Transverse colon (tissue), 4 donors: Measurements from ENCODE around the gene ERP27. TPM values are rescaled to one million over a fixed set of nuclear protein-coding genes. Genes with fewer than 3 reads are reported as not detected.

ENCODE experiments used
- DNase-seq: peaks from one replicate; pipeline ENCODE4 v3.0.0-alpha.2; 2019
- H3K27ac ChIP-seq, 4 donors: fragments of 200-600 bp; sonication (generic); 2 replicates each; pipeline ENCODE4 v1.5.1; 2016 to 2018; ENCODE audit warnings: inconsistent platforms in 4 of 4
- H3K27me3 ChIP-seq: fragments of 200-600 bp; sonication (generic); 2 replicates; pipeline ENCODE4 v1.5.1; 2017; ENCODE audit warnings: inconsistent platforms
- H3K36me3 ChIP-seq, 4 donors: fragments of 200-600 bp; sonication (generic); 2 replicates each; pipeline ENCODE4 v1.5.1; 2017 to 2019; ENCODE audit warnings: inconsistent platforms in 4 of 4
- H3K4me1 ChIP-seq, 4 donors: fragments of 200-600 bp; sonication (generic); 2 replicates each; pipeline ENCODE4 v1.5.1; 2017 to 2020; ENCODE audit warnings: inconsistent platforms in 4 of 4
- H3K4me3 ChIP-seq, 4 donors: fragments of 200-600 bp; sonication (generic); 1 replicate in 1 of 4; 2 replicates in 3 of 4; pipeline versions ENCODE4 v1.5.1 to v1.6.1; 2017 to 2019; ENCODE audit warnings: inconsistent platforms in 4 of 4
- H3K9me3 ChIP-seq, 2 donors: fragments of 200-600 bp; sonication (generic); 2 replicates each; pipeline ENCODE4 v1.5.1; 2017 to 2019; ENCODE audit warnings: inconsistent platforms in 2 of 2
- EP300 ChIP-seq: sonication (generic); formaldehyde crosslinking; IDR thresholded peaks from one replicate; pipeline ENCODE4 v1.6.1; 2017; ENCODE audit warnings: antibody characterized with exemption, low read depth
- POLR2A ChIP-seq: fragments of 450-650 bp; IDR thresholded peaks from one replicate; pipeline ENCODE4 v1.6.1; 2016; ENCODE audit warnings: antibody characterized with exemption, mild to moderate bottlenecking, moderate library complexity
- POLR2AphosphoS5 ChIP-seq, 3 donors: sonication (generic); formaldehyde crosslinking; IDR thresholded peaks; one replicate each; pipeline ENCODE4 v1.6.1; 2016; ENCODE audit warnings: antibody characterized with exemption in 3 of 3
- WGBS, 2 donors: methylation state at CpG; one replicate each; pipeline ENCODE4 v1.1.5; 2018; ENCODE audit warnings: low coverage in 1 of 2; 5-methylcytosine and 5-hydroxymethylcytosine counted together
- in situ Hi-C, 4 donors: fragments of 200-750 bp; cut with MboI; loops; one replicate each; pipeline versions ENCODE4 v1.15.0 to v1.15.1; 2017; ENCODE audit warnings: low sequenced_read_pairs in 3 of 4, low pct_ligation_motif_present in 1 of 4, low pct_unique_long_range_greater_than_20kb in 1 of 4
- intact Hi-C: fragments of 100-400 bp; cut with DNase I; formaldehyde crosslinking; loops from one replicate; pipeline ENCODE4 v1.15.1; 2023; ENCODE audit warnings: low total_unique reads
- total RNA-seq, 4 donors: library from RNA; depleted of rRNA; stranded (reverse); fragments of >200 nt; gene quantifications; one replicate each; pipeline ENCODE4 v1.1.0, GENCODE V29; 2016
- TF ChIP-seq, protein P1 (sequence below), 5 experiments: fragments of 200-600 bp in 3 of 5; fragments of 450-650 bp in 2 of 5; sonication (generic) in 3 of 5; IDR thresholded peaks; 1 replicate in 2 of 5; 2 replicates in 3 of 5; pipeline ENCODE4 v1.5.1; 2016 to 2017; ENCODE audit warnings: antibody characterized with exemption in 5 of 5, inconsistent platforms in 3 of 5, mild to moderate bottlenecking in 2 of 5, moderate library complexity in 1 of 5

The ERP27 gene
- total RNA-seq, 4 donors from 2014 or later = 0.64 to 2.6 TPM; not detected in 2

- no peaks in the 10 kb centered on the region for H3K36me3 ChIP-seq
- in situ Hi-C loops = no loop called here
- TF ChIP-seq POLR2A = no peak
- TF ChIP-seq, protein P1, sequence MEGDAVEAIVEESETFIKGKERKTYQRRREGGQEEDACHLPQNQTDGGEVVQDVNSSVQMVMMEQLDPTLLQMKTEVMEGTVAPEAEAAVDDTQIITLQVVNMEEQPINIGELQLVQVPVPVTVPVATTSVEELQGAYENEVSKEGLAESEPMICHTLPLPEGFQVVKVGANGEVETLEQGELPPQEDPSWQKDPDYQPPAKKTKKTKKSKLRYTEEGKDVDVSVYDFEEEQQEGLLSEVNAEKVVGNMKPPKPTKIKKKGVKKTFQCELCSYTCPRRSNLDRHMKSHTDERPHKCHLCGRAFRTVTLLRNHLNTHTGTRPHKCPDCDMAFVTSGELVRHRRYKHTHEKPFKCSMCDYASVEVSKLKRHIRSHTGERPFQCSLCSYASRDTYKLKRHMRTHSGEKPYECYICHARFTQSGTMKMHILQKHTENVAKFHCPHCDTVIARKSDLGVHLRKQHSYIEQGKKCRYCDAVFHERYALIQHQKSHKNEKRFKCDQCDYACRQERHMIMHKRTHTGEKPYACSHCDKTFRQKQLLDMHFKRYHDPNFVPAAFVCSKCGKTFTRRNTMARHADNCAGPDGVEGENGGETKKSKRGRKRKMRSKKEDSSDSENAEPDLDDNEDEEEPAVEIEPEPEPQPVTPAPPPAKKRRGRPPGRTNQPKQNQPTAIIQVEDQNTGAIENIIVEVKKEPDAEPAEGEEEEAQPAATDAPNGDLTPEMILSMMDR (IDR thresholded peaks at IDR 0.05) = no peak
- H3K27ac ChIP-seq = no peak overlapping the region
- intact Hi-C loops = no loop called here
- 70 to 90% methylated on average over 2 to 4 of the region's 4 CpGs for WGBS, 2 donors
- no peaks in the 10 kb centered on the region for H3K9me3 ChIP-seq
- no peaks in the 10 kb centered on the region for H3K4me1 ChIP-seq
- no peak overlapping the region for H3K4me3 ChIP-seq
- no peaks in the 10 kb centered on the region for H3K27me3 ChIP-seq
- DNase-seq = no peak
These were observed 32.1 kb upstream of the ERP27 start for GRCh38 chr12:14970473-14970872.

DNA sequence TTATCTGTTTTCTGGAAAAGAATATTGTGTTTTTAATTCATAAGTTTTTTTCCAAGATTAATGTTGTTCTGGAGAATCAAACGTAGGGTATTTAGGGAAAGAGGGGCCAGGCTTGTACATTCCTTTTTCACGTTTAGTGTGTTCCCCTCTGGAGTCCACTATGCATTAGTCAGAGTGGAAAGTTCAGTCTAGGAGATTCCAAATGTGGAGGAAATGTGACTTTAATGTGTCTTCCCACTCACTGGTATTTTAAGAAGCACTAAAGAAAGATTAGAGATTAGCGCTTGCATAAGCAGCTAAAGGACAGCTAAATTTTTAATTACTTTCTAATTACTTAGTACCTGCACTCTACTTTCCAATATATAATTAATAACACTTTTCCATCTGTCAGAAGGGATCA lies 30.1 kb upstream of the ERP27 start:
- TF ChIP-seq POLR2A = no peak
- no peak for TF ChIP-seq EP300
- TF ChIP-seq, protein P1 (IDR thresholded peaks at IDR 0.05) = no peak
- TF ChIP-seq POLR2AphosphoS5 (IDR thresholded peaks at IDR 0.05) = no peak
- no peaks in the 10 kb centered on the region for H3K36me3 ChIP-seq
- no peaks in the 10 kb centered on the region for H3K4me1 ChIP-seq
- no peak overlapping the region for H3K27ac ChIP-seq
- intact Hi-C loops (no loop called here), in situ Hi-C loops (no loop called here)
- no peak overlapping the region for H3K4me3 ChIP-seq
- DNase-seq = no peak
- H3K27me3 ChIP-seq = no peaks in the 10 kb centered on the region
- no peaks in the 10 kb centered on the region for H3K9me3 ChIP-seq
- WGBS, 2 donors = 71 to 76% methylated on average over 3 of the region's 3 CpGs

GRCh38 chr12:14965221-14965620 lies 26.9 kb upstream of the ERP27 start:
- TF ChIP-seq POLR2AphosphoS5 (IDR thresholded peaks at IDR 0.05) (no peak), POLR2A (no peak), EP300 (no peak)
- TF ChIP-seq, protein P1 (IDR thresholded peaks at IDR 0.05) = no peak
- in situ Hi-C loops = no loop called here
- DNase-seq = no peak
- Histone ChIP-seq H3K27ac (no peak overlapping the region), H3K4me1 (no peaks in the 10 kb centered on the region), H3K9me3 (no peaks in the 10 kb centered on the region), H3K27me3 (no peaks in the 10 kb centered on the region), H3K36me3 (no peaks in the 10 kb centered on the region), H3K4me3 (no peak overlapping the region)
- WGBS, 2 donors = 97 to 100% methylated on average over 1 to 2 of the region's 2 CpGs
- intact Hi-C loops = no loop called here

GRCh38 chr12:14964406-14964805 lies 26.1 kb upstream of the ERP27 start:
- Histone ChIP-seq H3K4me3 (no peak overlapping the region), H3K27me3 (no peaks in the 10 kb centered on the region), H3K9me3 (no peaks in the 10 kb centered on the region), H3K36me3 (no peaks in the 10 kb centered on the region), H3K4me1 (no peaks in the 10 kb centered on the region), H3K27ac (no peak overlapping the region)
- intact Hi-C loops (no loop called here), in situ Hi-C loops (no loop called here)
- 83 to 100% methylated on average over 1 to 2 of the region's 2 CpGs for WGBS, 2 donors
- TF ChIP-seq, protein P1 (IDR thresholded peaks at IDR 0.05) = no peak
- TF ChIP-seq EP300 (no peak), POLR2AphosphoS5 (IDR thresholded peaks at IDR 0.05) (no peak), POLR2A (no peak)
- no peak for DNase-seq
